NCI-H82 treated with DMSO at 0.1 percent for 48 hours (cell line): Measurements from ENCODE around the gene APOBEC4.

Source experiments
- DNase-seq: peaks from one replicate; lab custom pipeline; 2025; ENCODE audit not compliant: unreplicated experiment; lab: John Stamatoyannopoulos, UW

Gene APOBEC4

DNA sequence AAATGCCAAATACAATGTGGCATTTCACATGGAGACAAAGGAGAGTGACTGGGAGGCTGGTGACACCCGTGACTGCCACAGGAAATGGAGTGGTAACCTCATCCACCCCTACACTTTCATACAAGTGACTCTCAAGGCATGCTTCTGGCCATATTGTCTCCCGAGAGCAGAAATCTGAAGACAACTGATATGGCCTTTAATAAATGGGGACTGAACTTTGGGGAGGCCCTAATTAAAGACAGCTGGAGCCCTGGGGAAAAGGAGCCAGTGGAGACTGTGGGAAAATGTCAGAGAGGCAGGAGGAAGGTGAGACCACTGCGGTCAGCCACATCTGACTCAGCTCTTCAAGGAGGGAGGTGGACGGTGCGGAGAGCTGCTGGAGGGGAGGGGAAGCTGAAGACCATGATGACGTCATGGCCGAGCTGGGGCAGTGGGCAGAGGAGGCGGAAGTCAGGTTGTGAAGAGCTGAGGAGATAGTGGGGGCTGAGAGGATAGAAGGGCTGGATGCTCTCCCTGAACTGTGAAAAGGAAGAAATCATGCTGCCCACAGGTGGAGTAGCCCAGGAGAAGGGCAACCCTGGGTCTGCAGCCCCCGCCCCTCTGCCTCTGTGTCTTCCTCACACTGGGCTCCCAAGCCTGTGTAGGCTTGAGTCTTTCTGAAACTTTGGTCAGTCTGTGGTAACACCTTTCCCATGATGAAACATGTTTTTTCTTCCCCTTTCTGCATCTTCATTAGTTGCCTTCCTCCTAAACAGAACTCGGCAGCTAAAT lies 48.9 kb downstream of the APOBEC4 start:
- DNase-seq: no peak

GRCh38 chr1:183602510-183602909 lies 50.6 kb downstream of the APOBEC4 start:
- no peak for DNase-seq

- DNase-seq: no peak
Measured at GRCh38 chr1:183600634-183601033, 52.5 kb downstream of the APOBEC4 start.

- DNase-seq: no peak
Measured at GRCh38 chr1:183600136-183600535, 53.0 kb downstream of the APOBEC4 start.

GRCh38 chr1:183598386-183598785 lies 54.7 kb downstream of the APOBEC4 start:
- no peak for DNase-seq

GRCh38 chr1:183597656-183598347 lies 55.3 kb downstream of the APOBEC4 start:
- no peak for DNase-seq

DNA sequence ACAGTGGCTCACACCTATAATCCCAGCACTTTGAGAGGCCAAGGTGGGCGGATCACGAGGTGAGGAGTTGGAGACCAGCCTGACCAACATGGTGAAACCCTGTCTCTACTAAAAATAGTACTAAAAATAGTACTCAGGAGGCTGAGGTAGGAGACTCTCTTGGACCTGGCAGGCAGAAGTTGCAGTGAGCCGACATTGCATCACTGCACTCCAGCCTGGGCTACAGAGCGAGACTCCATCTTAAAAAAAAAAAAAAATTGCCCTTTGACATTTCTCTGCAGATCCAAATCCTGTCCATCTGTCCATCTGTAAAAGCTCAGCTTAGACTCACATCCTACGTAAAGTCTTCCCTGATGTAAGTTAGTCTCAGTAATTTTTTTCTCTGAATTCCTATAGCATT lies 56.6 kb downstream of the APOBEC4 start:
- no peak for DNase-seq
